Endodermal cell (in vitro differentiated cells): ENCODE results near the gene TPMT. TPM values are rescaled to one million over a fixed set of nuclear protein-coding genes. Genes with fewer than 3 reads are reported as not detected.

Experiments
- DNase-seq: peaks from one replicate; pipeline ENCODE4 v3.0.0-alpha.2; 2017
- H3K27ac ChIP-seq: 2 replicates; pipeline ENCODE4 v1.5.1; 2013; ENCODE audit warnings: mild to moderate bottlenecking, low read depth, low read length, moderate library complexity
- H3K27me3 ChIP-seq: 2 replicates; pipeline ENCODE4 v1.6.1; 2013; ENCODE audit warnings: mild to moderate bottlenecking, low read length, moderate library complexity; ENCODE audit not compliant: insufficient read depth, control insufficient read depth, poor library complexity, severe bottlenecking
- H3K36me3 ChIP-seq: 2 replicates; pipeline ENCODE4 v1.7.0; 2013; ENCODE audit warnings: mild to moderate bottlenecking, low read length, moderate library complexity; ENCODE audit not compliant: control insufficient read depth, insufficient read depth
- H3K4me1 ChIP-seq: one replicate; pipeline ENCODE4 v1.7.0; 2013; ENCODE audit warnings: low read length; ENCODE audit not compliant: control insufficient read depth, insufficient read depth
- H3K4me3 ChIP-seq: 2 replicates; pipeline ENCODE4 v1.5.1; 2013; ENCODE audit warnings: mild to moderate bottlenecking, low read length, moderate library complexity
- H3K9ac ChIP-seq: 2 replicates; pipeline ENCODE4 v1.6.1; 2013; ENCODE audit warnings: mild to moderate bottlenecking, low read length, moderate library complexity; ENCODE audit not compliant: poor library complexity, severe bottlenecking; ENCODE audit errors: extremely low read depth
- H3K9me3 ChIP-seq: 2 replicates; pipeline ENCODE4 v1.6.1; 2013; ENCODE audit warnings: mild to moderate bottlenecking, low read length, moderate library complexity; ENCODE audit not compliant: control insufficient read depth
- H3K27ac Mint-ChIP-seq: 2 replicates; pipeline ENCODE4 v1.8.0; 2020; ENCODE audit warnings: mixed read lengths
- H3K27me3 Mint-ChIP-seq: 2 replicates; pipeline ENCODE4 v1.8.0; 2021; ENCODE audit warnings: mild to moderate bottlenecking, mixed read lengths; ENCODE audit not compliant: insufficient read depth
- H3K36me3 Mint-ChIP-seq: 2 replicates; pipeline ENCODE4 v1.8.0; 2020; ENCODE audit warnings: low read depth, mixed read lengths
- H3K4me1 Mint-ChIP-seq: 2 replicates; pipeline ENCODE4 v1.8.0; 2020; ENCODE audit warnings: mixed read lengths
- H3K4me3 Mint-ChIP-seq: 2 replicates; pipeline ENCODE4 v1.8.0; 2020; ENCODE audit warnings: mild to moderate bottlenecking, moderate library complexity, mixed read lengths
- H3K9me3 Mint-ChIP-seq: 2 replicates; pipeline ENCODE4 v1.8.0; 2020; ENCODE audit warnings: mild to moderate bottlenecking, mixed read lengths
- WGBS, 2 experiments: methylation state at CpG; one replicate each; pipeline versions ENCODE4 v1.1.5 to v1.1.7; 2013; ENCODE audit warnings: missing lambda C conversion rate in 2 of 2, mixed read lengths in 1 of 2; ENCODE audit not compliant: insufficient coverage in 1 of 2, insufficient read length in 1 of 2; 5-methylcytosine and 5-hydroxymethylcytosine counted together
- total RNA-seq, 2 donors: library from RNA; stranded (reverse); fragmentation: NEBNext Ultra II Directional in 1 of 2; extraction: Animal tissue kit (Norgen Biotek cat#: 25700) in 1 of 2; gene quantifications; 2 replicates in 1 of 2; 3 replicates in 1 of 2; pipeline ENCODE4 v1.2.1, GENCODE V29; 2021
- TF ChIP-seq, protein P1 (sequence below): fragments of 200-600 bp; sonication (generic); conservative IDR thresholded peaks from 2 replicates; pipeline ENCODE4 v1.5.0; 2021; ENCODE audit warnings: antibody characterized with exemption, mild to moderate bottlenecking

The TPMT gene
- total RNA-seq, 2 donors from 2014 or later, result 14.0 to 15.8 TPM

DNA sequence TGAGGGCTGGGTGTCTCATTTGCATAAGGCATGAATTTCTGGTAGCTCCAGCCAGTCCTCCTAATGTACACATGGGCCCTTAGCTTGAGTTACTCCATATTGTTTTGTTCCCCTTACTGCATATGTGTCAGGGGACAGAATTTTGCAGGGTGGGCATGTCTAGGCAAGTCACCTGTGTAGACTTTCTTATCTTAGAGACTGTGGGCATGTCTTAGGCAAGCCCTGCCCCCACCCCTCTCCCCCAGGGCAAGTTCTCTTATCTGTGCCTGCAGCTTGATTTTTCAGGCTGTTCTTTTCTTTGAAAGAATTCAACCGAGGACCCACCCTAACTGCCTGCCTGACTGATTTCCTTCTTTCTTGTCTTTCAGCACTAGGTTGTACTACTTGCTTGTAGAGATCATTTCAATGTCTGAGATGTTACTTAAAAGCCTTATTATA, 64.5 kb downstream of the TPMT start:
- Mint-ChIP-seq H3K4me1 (no peaks in the 10 kb centered on the region), H3K4me3 (no peak overlapping the region), H3K9me3 (peaks cover 11% of the 10 kb centered on the region), H3K27me3 (no peaks in the 10 kb centered on the region), H3K27ac (no peak overlapping the region), H3K36me3 (no peaks in the 10 kb centered on the region)
- Histone ChIP-seq H3K4me1 (no peaks in the 10 kb centered on the region), H3K9me3 (peaks cover 23% of the 10 kb centered on the region), H3K9ac (no peak overlapping the region), H3K36me3 (no peaks in the 10 kb centered on the region), H3K4me3 (no peak overlapping the region), H3K27ac (no peak overlapping the region), H3K27me3 (no peaks in the 10 kb centered on the region)
- WGBS, 2 experiments, result 89% methylated on average over 1 of the region's 1 CpG; no CpG with 5 or more reads in 1 of the 2 experiments
- no peak for DNase-seq
- TF ChIP-seq, protein P1, sequence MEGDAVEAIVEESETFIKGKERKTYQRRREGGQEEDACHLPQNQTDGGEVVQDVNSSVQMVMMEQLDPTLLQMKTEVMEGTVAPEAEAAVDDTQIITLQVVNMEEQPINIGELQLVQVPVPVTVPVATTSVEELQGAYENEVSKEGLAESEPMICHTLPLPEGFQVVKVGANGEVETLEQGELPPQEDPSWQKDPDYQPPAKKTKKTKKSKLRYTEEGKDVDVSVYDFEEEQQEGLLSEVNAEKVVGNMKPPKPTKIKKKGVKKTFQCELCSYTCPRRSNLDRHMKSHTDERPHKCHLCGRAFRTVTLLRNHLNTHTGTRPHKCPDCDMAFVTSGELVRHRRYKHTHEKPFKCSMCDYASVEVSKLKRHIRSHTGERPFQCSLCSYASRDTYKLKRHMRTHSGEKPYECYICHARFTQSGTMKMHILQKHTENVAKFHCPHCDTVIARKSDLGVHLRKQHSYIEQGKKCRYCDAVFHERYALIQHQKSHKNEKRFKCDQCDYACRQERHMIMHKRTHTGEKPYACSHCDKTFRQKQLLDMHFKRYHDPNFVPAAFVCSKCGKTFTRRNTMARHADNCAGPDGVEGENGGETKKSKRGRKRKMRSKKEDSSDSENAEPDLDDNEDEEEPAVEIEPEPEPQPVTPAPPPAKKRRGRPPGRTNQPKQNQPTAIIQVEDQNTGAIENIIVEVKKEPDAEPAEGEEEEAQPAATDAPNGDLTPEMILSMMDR, result no peak

- no peak for DNase-seq
- Mint-ChIP-seq H3K9me3 (peaks cover 11% of the 10 kb centered on the region), H3K4me1 (no peaks in the 10 kb centered on the region), H3K36me3 (no peaks in the 10 kb centered on the region), H3K27me3 (no peaks in the 10 kb centered on the region), H3K4me3 (no peak overlapping the region), H3K27ac (no peak overlapping the region)
- Histone ChIP-seq H3K27ac (no peak overlapping the region), H3K27me3 (no peaks in the 10 kb centered on the region), H3K4me1 (no peaks in the 10 kb centered on the region), H3K9me3 (peaks cover 23% of the 10 kb centered on the region), H3K9ac (no peak overlapping the region), H3K4me3 (no peak overlapping the region), H3K36me3 (no peaks in the 10 kb centered on the region)
- TF ChIP-seq, protein P1, result no peak
- WGBS, 2 experiments, result 86% methylated on average over 5 of the region's 5 CpGs; no CpG with 5 or more reads in 1 of the 2 experiments
Observed at GRCh38 chr6:18088419-18089296, 66.2 kb downstream of the TPMT start.

DNA sequence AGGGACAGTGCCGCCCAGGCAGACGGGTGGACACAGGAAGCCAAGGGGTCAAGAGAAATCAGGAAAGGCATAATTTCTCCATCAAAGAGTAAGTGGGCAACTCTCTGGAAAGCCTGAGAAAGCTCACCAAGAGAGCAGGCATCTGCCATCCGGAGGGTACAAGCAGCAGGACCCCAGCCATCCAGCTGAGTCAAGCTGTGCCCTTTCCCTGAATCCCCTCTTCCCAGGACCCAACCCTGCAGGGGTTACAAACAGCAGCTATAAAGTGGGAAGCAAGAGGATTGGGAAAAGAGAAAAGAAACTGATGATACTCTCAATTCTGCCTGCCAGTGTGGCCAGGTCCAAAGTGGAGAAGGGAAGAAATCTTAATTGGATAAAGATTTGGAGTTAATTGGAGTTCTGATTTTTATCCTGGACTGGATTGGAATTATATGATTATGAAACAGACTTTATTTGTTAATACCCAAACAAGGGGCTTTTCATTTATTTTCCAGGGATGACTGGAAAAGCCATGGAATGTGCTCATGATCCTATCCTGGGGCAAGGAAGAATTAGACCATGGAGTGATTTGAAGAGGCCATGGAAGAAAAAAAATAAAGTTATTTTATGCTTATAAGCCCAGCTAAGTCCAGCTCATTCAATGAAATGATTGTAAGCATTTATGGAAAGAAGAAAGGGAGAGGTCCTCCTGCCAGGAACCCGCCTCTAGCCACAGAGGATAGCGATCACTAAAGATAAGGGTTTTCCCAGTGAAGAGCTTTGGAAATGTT, 67.3 kb downstream of the TPMT start:
- H3K27ac Mint-ChIP-seq, result no peak overlapping the region
- peaks cover 11% of the 10 kb centered on the region for H3K9me3 Mint-ChIP-seq
- H3K27me3 Mint-ChIP-seq, result no peaks in the 10 kb centered on the region
- Histone ChIP-seq H3K4me1 (no peaks in the 10 kb centered on the region), H3K9ac (no peak overlapping the region), H3K27ac (no peak overlapping the region), H3K36me3 (no peaks in the 10 kb centered on the region), H3K9me3 (peaks cover 23% of the 10 kb centered on the region), H3K4me3 (no peak overlapping the region), H3K27me3 (no peaks in the 10 kb centered on the region)
- no peaks in the 10 kb centered on the region for H3K36me3 Mint-ChIP-seq
- no peaks in the 10 kb centered on the region for H3K4me1 Mint-ChIP-seq
- 84 to 86% methylated on average over 5 of the region's 5 CpGs for WGBS, 2 experiments
- DNase-seq, result no peak
- TF ChIP-seq, protein P1, result no peak
- no peak overlapping the region for H3K4me3 Mint-ChIP-seq
